IMR-90 (cell line): ENCODE data around the gene RNF123. TPM values are rescaled to one million over a fixed set of nuclear protein-coding genes. Genes with fewer than 3 reads are reported as not detected.
A peak's percentile ranks its signal among the peaks of the same experiment; 100 is the strongest.

ENCODE experiments used
- ATAC-seq: fragments of 200-7000 bp; cut with Tn5 transposase; 2 replicates; pipeline ENCODE4 v1.9.1; 2020; ENCODE audit warnings: low read depth, mild to moderate bottlenecking, moderate library complexity
- BruUV-seq: library from RNA; stranded (reverse); fragments of 400-500 nt; replicated peaks from 2 replicates; lab custom pipeline; 2021; lab: Mats Ljungman, UMichigan
- CTCF ChIA-PET: fragments of 300-600 bp; formaldehyde crosslinking; extraction: SDS; loops from one replicate; lab custom pipeline; 2021; ENCODE audit warnings: antibody characterized with exemption; lab: Yijun Ruan, JAX
- POLR2A ChIA-PET: fragments of 300-600 bp; sonication (Branson Sonifier 250); formaldehyde crosslinking; loops from one replicate; lab custom pipeline; 2022; ENCODE audit warnings: antibody characterized with exemption; ENCODE audit not compliant: unreplicated experiment; lab: Charles Lee
- DNase-seq: peaks from one replicate; pipeline ENCODE4 v3.0.0; 2013
- H2AFZ ChIP-seq: replicated peaks from 2 replicates; pipeline ENCODE3; 2013; ENCODE audit warnings: low read length, mild to moderate bottlenecking; ENCODE audit not compliant: poor library complexity
- H2AK5ac ChIP-seq: 2 replicates; pipeline ENCODE4 v1.6.1; 2013; ENCODE audit warnings: low read depth, low read length, inconsistent platforms
- H2AK9ac ChIP-seq: replicated peaks from 2 replicates; pipeline ENCODE3; 2013; ENCODE audit warnings: mild to moderate bottlenecking, low read depth, low read length, moderate library complexity; ENCODE audit not compliant: poor library complexity
- H2BK120ac ChIP-seq: 2 replicates; pipeline ENCODE4 v1.6.1; 2013; ENCODE audit warnings: low read depth, low read length, inconsistent platforms
- H2BK15ac ChIP-seq: 3 replicates; pipeline ENCODE4 v1.6.1; 2013; ENCODE audit warnings: low read depth, low read length, inconsistent platforms
- H2BK20ac ChIP-seq: 2 replicates; pipeline ENCODE4 v1.6.1; 2013; ENCODE audit warnings: low read depth, mild to moderate bottlenecking, inconsistent platforms, low read length, moderate library complexity
- H2BK5ac ChIP-seq: 2 replicates; pipeline ENCODE4 v1.6.1; 2013; ENCODE audit warnings: mild to moderate bottlenecking, low read depth, low read length, inconsistent platforms; ENCODE audit not compliant: poor library complexity, severe bottlenecking
- H3K14ac ChIP-seq: replicated peaks from 2 replicates; pipeline ENCODE4 v1.6.1; 2013; ENCODE audit warnings: low read depth, low read length, inconsistent platforms
- H3K18ac ChIP-seq: 2 replicates; pipeline ENCODE4 v1.6.1; 2013; ENCODE audit warnings: low read depth, low read length, control low read depth
- H3K23ac ChIP-seq: 2 replicates; pipeline ENCODE4 v1.6.1; 2013; ENCODE audit warnings: low read depth, low read length, inconsistent platforms
- H3K27ac ChIP-seq: 2 replicates; pipeline ENCODE4 v1.5.1; 2013; ENCODE audit warnings: mild to moderate bottlenecking, control low read depth, low read length; ENCODE audit not compliant: insufficient read depth
- H3K27me3 ChIP-seq: 2 replicates; pipeline ENCODE4 v1.6.1; 2013; ENCODE audit warnings: low read length; ENCODE audit not compliant: control insufficient read depth, insufficient read depth
- H3K36me3 ChIP-seq: 2 replicates; pipeline ENCODE4 v1.6.1; 2013; ENCODE audit warnings: low read length, mixed read lengths; ENCODE audit not compliant: control insufficient read depth, insufficient read depth
- H3K4ac ChIP-seq: 2 replicates; pipeline ENCODE4 v1.6.1; 2013; ENCODE audit warnings: low read depth, low read length, inconsistent platforms
- H3K4me1 ChIP-seq: 2 replicates; pipeline ENCODE4 v1.6.1; 2013; ENCODE audit warnings: low read length, mixed read lengths; ENCODE audit not compliant: control insufficient read depth, insufficient read depth
- H3K4me2 ChIP-seq: 2 replicates; pipeline ENCODE4 v1.6.1; 2013; ENCODE audit warnings: low read depth, mild to moderate bottlenecking, control low read depth, low read length, moderate library complexity
- H3K4me3 ChIP-seq: 2 replicates; pipeline ENCODE4 v1.5.1; 2013; ENCODE audit warnings: low read depth, mild to moderate bottlenecking, control low read depth, low read length, moderate library complexity; ENCODE audit not compliant: insufficient read depth
- H3K56ac ChIP-seq: 2 replicates; pipeline ENCODE4 v1.6.1; 2013; ENCODE audit warnings: low read length, inconsistent platforms; ENCODE audit not compliant: insufficient read depth; ENCODE audit errors: extremely low read depth
- H3K79me1 ChIP-seq, 2 experiments: 2 replicates each; pipeline ENCODE4 v1.6.1; 2013; ENCODE audit warnings: low read length in 2 of 2, inconsistent platforms in 1 of 2, low read depth in 1 of 2
- H3K9ac ChIP-seq: 2 replicates; pipeline ENCODE4 v1.6.1; 2013; ENCODE audit warnings: low read depth, low read length, control low read depth
- H3K9me1 ChIP-seq: 2 replicates; pipeline ENCODE4 v1.6.1; 2013; ENCODE audit warnings: low read length, inconsistent platforms; ENCODE audit not compliant: insufficient read depth
- H3K9me3 ChIP-seq: 2 replicates; pipeline ENCODE4 v1.6.1; 2013; ENCODE audit warnings: low read length; ENCODE audit not compliant: control insufficient read depth, insufficient read depth
- H4K20me1 ChIP-seq: 2 replicates; pipeline ENCODE4 v1.6.1; 2013; ENCODE audit warnings: low read length, inconsistent platforms; ENCODE audit not compliant: insufficient read depth
- H4K5ac ChIP-seq: 2 replicates; pipeline ENCODE4 v1.6.1; 2013; ENCODE audit warnings: mild to moderate bottlenecking, low read depth, low read length, control low read depth
- H4K8ac ChIP-seq, 2 experiments: 2 replicates each; pipeline ENCODE4 v1.6.1; 2013; ENCODE audit warnings: low read depth in 2 of 2, low read length in 2 of 2, control low read depth in 1 of 2, inconsistent platforms in 1 of 2
- H4K91ac ChIP-seq: 2 replicates; pipeline ENCODE4 v1.6.1; 2013; ENCODE audit warnings: low read depth, low read length, inconsistent platforms; ENCODE audit not compliant: insufficient read depth
- CEBPB ChIP-seq: IDR thresholded peaks from 2 replicates; pipeline ENCODE4 v1.6.1; 2012; ENCODE audit warnings: low read depth, low read length, improper control_type of control experiment
- FOS ChIP-seq: fragments of 150-350 bp; IDR thresholded peaks from 2 replicates; pipeline ENCODE4 v1.6.1; 2016; ENCODE audit warnings: low read depth, low read length
- MAFK ChIP-seq: IDR thresholded peaks from 2 replicates; pipeline ENCODE4 v1.6.1; 2012; ENCODE audit warnings: low read depth, low read length, improper control_type of control experiment
- MAZ ChIP-seq: IDR thresholded peaks from 2 replicates; pipeline ENCODE4 v1.6.1; 2012; ENCODE audit warnings: low read depth, mild to moderate bottlenecking, low read length, improper control_type of control experiment, moderate library complexity, borderline replicate concordance
- POLR2A ChIP-seq: IDR thresholded peaks from 2 replicates; pipeline ENCODE4 v1.6.1; 2012; ENCODE audit warnings: mild to moderate bottlenecking, low read depth, low read length
- RAD21 ChIP-seq: IDR thresholded peaks from 2 replicates; pipeline ENCODE4 v1.6.1; 2012; ENCODE audit warnings: low read length, improper control_type of control experiment
- RCOR1 ChIP-seq: IDR thresholded peaks from 2 replicates; pipeline ENCODE4 v1.6.1; 2012; ENCODE audit warnings: mild to moderate bottlenecking, low read length, improper control_type of control experiment; ENCODE audit not compliant: insufficient replicate concordance
- RFX5 ChIP-seq: IDR thresholded peaks from 2 replicates; pipeline ENCODE4 v1.8.0; 2012; ENCODE audit warnings: low read depth, mild to moderate bottlenecking, low read length, moderate library complexity
- SMC3 ChIP-seq: fragments of 150-350 bp; IDR thresholded peaks from 2 replicates; pipeline ENCODE4 v1.6.1; 2016; ENCODE audit warnings: low read depth, mild to moderate bottlenecking, antibody characterized with exemption, low read length, moderate library complexity
- WGBS, 2 experiments: methylation state at CpG; one replicate each; pipeline versions ENCODE4 v1.1.5 to v1.1.7; 2013; ENCODE audit warnings: missing lambda C conversion rate in 2 of 2; ENCODE audit not compliant: insufficient read length in 1 of 2; ENCODE audit errors: extremely low coverage in 2 of 2; 5-methylcytosine and 5-hydroxymethylcytosine counted together
- dilution Hi-C: fragments of 300-500 bp; cut with HindIII; formaldehyde crosslinking; loops from one replicate; pipeline ENCODE4 v1.14.3; 2018; ENCODE audit warnings: low sequenced_read_pairs; ENCODE audit not compliant: unreplicated experiment
- in situ Hi-C: fragments of 300-500 bp; cut with MboI; formaldehyde crosslinking; loops from 3 replicates; pipeline ENCODE4 v1.14.3; 2019; ENCODE audit warnings: low sequenced_read_pairs, inconsistent platforms, mixed read lengths
- intact Hi-C: fragments of 100-400 bp; cut with micrococcal nuclease; formaldehyde crosslinking; loops from 2 replicates; pipeline ENCODE4 v1.10.0; 2022
- polyA plus RNA-seq, 3 experiments: library from polyadenylated mRNA; depleted of rRNA; stranded (reverse); fragments of >200 nt; gene quantifications; 2 replicates each; pipeline ENCODE4 v1.2.3, GENCODE V29; 2012; ENCODE audit warnings: low replicate concordance in 1 of 3
- total RNA-seq: library from RNA; depleted of rRNA; stranded (reverse); fragments of >200 nt; gene quantifications from 2 replicates; pipeline ENCODE4 v1.2.3, GENCODE V29; 2012
- TF ChIP-seq, protein P1 (sequence below): conservative IDR thresholded peaks from 2 replicates; pipeline ENCODE4 v1.5.1; 2012; ENCODE audit warnings: mild to moderate bottlenecking, low read depth, low read length, improper control_type of control experiment

The RNF123 gene
- total and polyA plus RNA-seq, 2 of the 4 experiments (the other 2 are of a cell fraction) = 13.4 to 37.7 TPM

DNA sequence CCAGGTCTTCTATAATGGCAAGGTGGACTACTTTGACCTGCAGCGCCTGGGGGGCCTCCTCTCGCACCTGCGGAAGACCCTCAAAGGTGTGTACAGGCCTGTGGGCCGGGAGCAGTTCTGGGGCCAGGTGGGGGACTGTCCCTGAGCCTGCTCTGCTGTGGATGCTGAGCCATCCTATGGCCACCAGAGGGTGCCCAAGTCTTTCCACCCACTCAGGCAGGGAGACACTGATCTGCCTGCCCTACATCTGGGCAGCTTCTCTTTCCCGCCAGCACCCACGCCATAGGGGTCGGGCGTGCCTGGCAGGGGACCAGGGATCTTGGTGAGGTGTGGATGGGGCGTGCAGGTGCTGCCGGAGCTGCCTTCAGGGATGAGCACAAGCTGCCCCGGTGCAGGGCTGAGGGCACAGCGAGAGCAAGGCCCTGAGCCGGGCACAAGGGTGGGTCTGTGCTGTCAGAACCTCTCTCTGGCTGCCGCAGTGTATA lies 14.1 kb downstream of the RNF123 start:
- H2BK120ac ChIP-seq = no peak overlapping the region
- no peaks in the 10 kb centered on the region for H3K79me1 ChIP-seq
- 79% methylated on average over 2 of the region's 14 CpGs; no CpG with 5 or more reads in 1 of the 2 experiments for WGBS, 2 experiments
- no peaks in the 10 kb centered on the region for H3K9me1 ChIP-seq
- H3K9me3 ChIP-seq = no peaks in the 10 kb centered on the region
- H2BK15ac ChIP-seq = no peak overlapping the region
- no peak overlapping the region for H3K27ac ChIP-seq
- peak overlapping the region; percentile 85 for H2AK9ac ChIP-seq
- no peak overlapping the region for H4K5ac ChIP-seq
- TF ChIP-seq, protein P1, sequence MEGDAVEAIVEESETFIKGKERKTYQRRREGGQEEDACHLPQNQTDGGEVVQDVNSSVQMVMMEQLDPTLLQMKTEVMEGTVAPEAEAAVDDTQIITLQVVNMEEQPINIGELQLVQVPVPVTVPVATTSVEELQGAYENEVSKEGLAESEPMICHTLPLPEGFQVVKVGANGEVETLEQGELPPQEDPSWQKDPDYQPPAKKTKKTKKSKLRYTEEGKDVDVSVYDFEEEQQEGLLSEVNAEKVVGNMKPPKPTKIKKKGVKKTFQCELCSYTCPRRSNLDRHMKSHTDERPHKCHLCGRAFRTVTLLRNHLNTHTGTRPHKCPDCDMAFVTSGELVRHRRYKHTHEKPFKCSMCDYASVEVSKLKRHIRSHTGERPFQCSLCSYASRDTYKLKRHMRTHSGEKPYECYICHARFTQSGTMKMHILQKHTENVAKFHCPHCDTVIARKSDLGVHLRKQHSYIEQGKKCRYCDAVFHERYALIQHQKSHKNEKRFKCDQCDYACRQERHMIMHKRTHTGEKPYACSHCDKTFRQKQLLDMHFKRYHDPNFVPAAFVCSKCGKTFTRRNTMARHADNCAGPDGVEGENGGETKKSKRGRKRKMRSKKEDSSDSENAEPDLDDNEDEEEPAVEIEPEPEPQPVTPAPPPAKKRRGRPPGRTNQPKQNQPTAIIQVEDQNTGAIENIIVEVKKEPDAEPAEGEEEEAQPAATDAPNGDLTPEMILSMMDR = peak; percentile 88
- no peak for TF ChIP-seq MAFK
- no peak for TF ChIP-seq POLR2A
- TF ChIP-seq FOS = no peak
- TF ChIP-seq SMC3 = peak; percentile 79
- TF ChIP-seq MAZ = no peak
- TF ChIP-seq RAD21 = peak; percentile 87
- no peak for TF ChIP-seq CEBPB
- no peak for TF ChIP-seq RFX5
- no peak for TF ChIP-seq RCOR1
- intact Hi-C loops = loop anchor here (1.0 to 10.0 kb wide), 3 partner anchors 136 to 391 kb away; no protein-coding TSS in a partner anchor
- H3K4ac ChIP-seq = no peak overlapping the region
- H4K8ac ChIP-seq = no peak overlapping the region
- no peak overlapping the region for H3K9ac ChIP-seq
- H2BK20ac ChIP-seq = no peak overlapping the region
- no peak overlapping the region for H2AK5ac ChIP-seq
- DNase-seq = peak; percentile 62
- H3K4me3 ChIP-seq = no peak overlapping the region
- no peak overlapping the region for H3K23ac ChIP-seq
- H3K27me3 ChIP-seq = no peaks in the 10 kb centered on the region
- H2AFZ ChIP-seq = peak overlapping the region; percentile 75
- ChIA-PET POLR2A (no interaction called here), CTCF (interaction anchor here (0.5 to 2.2 kb wide), 3 partner anchors 99 to 258 kb away, joined by 3 to 11 read pairs (median 3); no protein-coding TSS in a partner anchor)
- no peak overlapping the region for H3K14ac ChIP-seq
- no peak overlapping the region for H3K18ac ChIP-seq
- BruUV-seq = no TSS peak
- H4K91ac ChIP-seq = no peak overlapping the region
- H2BK5ac ChIP-seq = no peak overlapping the region
- peak; percentile 96 for ATAC-seq
- dilution Hi-C loops = no loop called here
- H3K4me1 ChIP-seq = no peaks in the 10 kb centered on the region
- peaks cover 7% of the 10 kb centered on the region; the same call in 1 of the 2 replicates for H4K20me1 ChIP-seq
- in situ Hi-C loops = loop anchor here (5.0 kb wide), 2 partner anchors 139 to 204 kb away; no protein-coding TSS in a partner anchor
- peaks cover 44% of the 10 kb centered on the region for H3K36me3 ChIP-seq
- no peak overlapping the region for H3K4me2 ChIP-seq
- no peak overlapping the region for H3K56ac ChIP-seq
